Activated T-helper 1 cell treated with anti-CD3 and anti-CD28 coated beads, Interleukin-12 subunit alpha, Interleukin-12 subunit beta, Interleukin-2, Interleukin-4 antibody, amounts not matched to agents 30 ng/mL and 10 ng/mL and 1 ng/mL, durations not matched to agents 14 hours and 24 hours and 36 hours (primary cell): ENCODE results near the gene AKT3. TPM values are rescaled to one million over a fixed set of nuclear protein-coding genes. Genes with fewer than 3 reads are reported as not detected.
"Not testable (repeated sequence)": the region's sequence is repeated elsewhere in the genome, so short reads cannot be mapped to it uniquely, and the experiment has no call there.

Experiments
- DNase-seq: peaks from one replicate; pipeline ENCODE4 v3.0.0; 2021; ENCODE audit warnings: low spot score
- H3K27ac Mint-ChIP-seq: one replicate; pipeline ENCODE4 v1.8.0; 2021; ENCODE audit warnings: mild to moderate bottlenecking, mixed read lengths
- H3K27me3 Mint-ChIP-seq: one replicate; pipeline ENCODE4 v1.8.0; 2022; ENCODE audit warnings: mild to moderate bottlenecking, moderate library complexity, mixed read lengths; ENCODE audit not compliant: insufficient read depth
- H3K36me3 Mint-ChIP-seq: one replicate; pipeline ENCODE4 v1.8.0; 2021; ENCODE audit warnings: low read depth, mixed read lengths
- H3K4me1 Mint-ChIP-seq: one replicate; pipeline ENCODE4 v1.8.0; 2021; ENCODE audit warnings: low read depth, mixed read lengths
- H3K4me3 Mint-ChIP-seq: one replicate; pipeline ENCODE4 v1.8.0; 2021; ENCODE audit warnings: mild to moderate bottlenecking, moderate library complexity, mixed read lengths
- H3K9me3 Mint-ChIP-seq: one replicate; pipeline ENCODE4 v1.8.0; 2021; ENCODE audit warnings: mixed read lengths
- intact Hi-C: fragments of 100-400 bp; cut with micrococcal nuclease; formaldehyde crosslinking; loops from one replicate; pipeline ENCODE4 v1.15.1; 2024
- total RNA-seq: library from RNA; stranded (reverse); gene quantifications from 2 replicates; pipeline ENCODE4 v1.2.3, GENCODE V29; 2022

AKT3 gene
- total RNA-seq, 1 donor from 2014 or later, result 40.1 TPM

DNA sequence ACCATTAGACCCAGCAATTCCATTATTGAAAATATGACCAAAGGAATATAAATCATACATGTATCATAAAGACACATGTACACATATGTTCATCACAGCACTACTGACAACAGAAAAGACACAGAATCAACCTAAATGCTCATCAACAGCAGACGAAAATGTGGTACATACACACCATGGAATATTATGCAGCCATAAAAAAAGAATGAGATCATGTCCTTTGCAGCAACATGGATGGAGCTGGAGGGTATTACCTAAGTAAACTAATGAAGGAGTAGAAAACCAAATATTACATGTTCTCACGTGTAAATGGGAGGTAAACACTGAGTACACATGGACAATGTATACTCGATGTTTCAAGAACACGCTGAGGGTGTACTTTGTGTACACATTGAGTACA lies 15.9 kb downstream of the AKT3 start:
- H3K4me1 Mint-ChIP-seq, result peaks cover 33% of the 10 kb centered on the region
- no peaks in the 10 kb centered on the region for H3K27me3 Mint-ChIP-seq
- intact Hi-C loops, result no loop called here
- H3K9me3 Mint-ChIP-seq, result peaks cover 26% of the 10 kb centered on the region
- peaks cover 20% of the 10 kb centered on the region for H3K36me3 Mint-ChIP-seq
- no peak for DNase-seq
- H3K4me3 Mint-ChIP-seq, result no peak overlapping the region
- H3K27ac Mint-ChIP-seq, result no peak overlapping the region

DNA sequence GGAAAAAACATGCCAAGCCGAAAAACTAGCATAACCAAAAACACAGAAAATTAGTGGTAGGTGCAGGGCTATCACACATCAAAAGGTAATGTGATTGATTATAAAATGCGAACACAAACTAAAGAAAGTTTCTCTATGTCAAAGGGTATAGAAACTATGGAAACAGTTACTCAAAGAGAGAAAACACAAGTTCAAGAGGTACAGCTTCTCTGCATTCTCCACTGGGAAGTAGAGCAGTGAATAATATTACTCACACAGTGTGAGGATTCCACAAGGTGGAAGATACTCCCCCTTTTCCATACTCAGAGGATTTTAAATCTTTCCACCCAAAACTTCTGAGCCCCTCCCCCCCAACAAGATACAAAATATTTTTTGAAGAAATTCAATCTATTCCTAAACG lies 18.6 kb downstream of the AKT3 start:
- DNase-seq, result no peak
- peak overlapping the region; percentile 26 for H3K27ac Mint-ChIP-seq
- intact Hi-C loops, result loop anchor here (1.0 kb wide), 1 partner anchor 17 kb away; no protein-coding TSS in a partner anchor
- H3K27me3 Mint-ChIP-seq, result no peaks in the 10 kb centered on the region
- H3K9me3 Mint-ChIP-seq, result peaks cover 31% of the 10 kb centered on the region
- no peak overlapping the region for H3K4me3 Mint-ChIP-seq
- peaks cover 24% of the 10 kb centered on the region for H3K4me1 Mint-ChIP-seq
- H3K36me3 Mint-ChIP-seq, result peaks cover 25% of the 10 kb centered on the region

GRCh38 chr1:243827206-243827605 lies 22.8 kb downstream of the AKT3 start:
- DNase-seq, result no peak
- intact Hi-C loops, result no loop called here
- peaks cover 18% of the 10 kb centered on the region for H3K36me3 Mint-ChIP-seq
- no peaks in the 10 kb centered on the region for H3K27me3 Mint-ChIP-seq
- H3K4me1 Mint-ChIP-seq, result peaks cover 31% of the 10 kb centered on the region
- no peak overlapping the region for H3K4me3 Mint-ChIP-seq
- H3K9me3 Mint-ChIP-seq, result peaks cover 23% of the 10 kb centered on the region
- H3K27ac Mint-ChIP-seq, result no peak overlapping the region

DNA sequence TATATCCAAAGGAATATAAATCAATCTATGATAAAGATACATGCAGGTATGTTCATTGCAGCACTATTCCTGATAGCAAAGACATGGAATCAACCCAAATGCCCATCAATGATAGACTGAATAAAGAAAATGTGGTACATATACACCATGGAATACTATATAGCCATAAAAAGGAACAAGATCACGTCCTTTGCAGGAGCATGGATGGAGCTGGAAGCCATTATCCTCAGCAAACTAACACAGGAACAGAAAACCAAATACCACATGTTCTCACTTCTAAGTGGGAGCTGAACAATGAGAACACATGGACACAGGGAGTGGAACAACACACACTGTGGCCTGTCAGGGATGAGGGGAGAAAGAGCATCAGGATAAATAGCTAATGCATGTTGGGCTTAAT lies 25.1 kb downstream of the AKT3 start:
- H3K27ac Mint-ChIP-seq, H3K4me3 Mint-ChIP-seq, DNase-seq, H3K27me3 Mint-ChIP-seq, intact Hi-C loops: not testable (repeated sequence)
- H3K9me3 Mint-ChIP-seq, result peaks cover 46% of the 10 kb centered on the region
- H3K4me1 Mint-ChIP-seq, result peaks cover 24% of the 10 kb centered on the region
- H3K36me3 Mint-ChIP-seq, result peaks cover 35% of the 10 kb centered on the region

DNA sequence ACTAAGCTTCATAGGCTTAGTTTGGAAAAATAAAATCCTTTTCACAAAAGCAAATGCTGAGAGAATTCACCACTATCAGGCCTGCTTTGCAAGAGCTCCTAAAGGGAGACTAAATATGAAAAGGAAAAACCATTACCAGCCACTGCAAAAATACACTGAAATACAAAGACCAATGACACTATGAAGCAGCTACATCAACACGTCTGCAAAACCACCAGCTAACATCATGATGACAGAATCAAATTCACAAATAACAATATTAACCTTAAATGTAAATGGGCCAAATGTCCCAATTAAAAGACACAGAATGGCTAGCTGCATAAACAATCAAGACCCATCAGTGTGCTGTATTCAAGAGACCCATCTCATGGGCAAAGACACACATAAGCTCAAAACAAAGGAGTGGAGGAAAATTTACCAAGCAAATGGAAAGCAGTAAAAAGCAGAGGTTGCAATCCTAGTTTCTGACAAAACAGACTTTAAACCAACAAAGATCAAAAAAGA lies 28.8 kb downstream of the AKT3 start:
- no peak for DNase-seq
- H3K4me3 Mint-ChIP-seq, result no peak overlapping the region
- H3K9me3 Mint-ChIP-seq, result peaks cover 44% of the 10 kb centered on the region
- H3K27me3 Mint-ChIP-seq, result no peaks in the 10 kb centered on the region
- no peak overlapping the region for H3K27ac Mint-ChIP-seq
- peaks cover 27% of the 10 kb centered on the region for H3K36me3 Mint-ChIP-seq
- intact Hi-C loops, result no loop called here
- peaks cover 13% of the 10 kb centered on the region for H3K4me1 Mint-ChIP-seq

GRCh38 chr1:243819438-243819839 lies 30.6 kb downstream of the AKT3 start:
- DNase-seq, result no peak
- H3K36me3 Mint-ChIP-seq, result peaks cover 25% of the 10 kb centered on the region
- no peak overlapping the region for H3K27ac Mint-ChIP-seq
- intact Hi-C loops, result no loop called here
- H3K27me3 Mint-ChIP-seq, result no peaks in the 10 kb centered on the region
- peaks cover 48% of the 10 kb centered on the region for H3K9me3 Mint-ChIP-seq
- peaks cover 13% of the 10 kb centered on the region for H3K4me1 Mint-ChIP-seq
- H3K4me3 Mint-ChIP-seq, result no peak overlapping the region

- H3K4me1 Mint-ChIP-seq, result peaks cover 13% of the 10 kb centered on the region
- DNase-seq, result no peak
- H3K4me3 Mint-ChIP-seq, result no peak overlapping the region
- H3K9me3 Mint-ChIP-seq, result peaks cover 49% of the 10 kb centered on the region
- H3K27me3 Mint-ChIP-seq, result no peaks in the 10 kb centered on the region
- H3K36me3 Mint-ChIP-seq, result peaks cover 24% of the 10 kb centered on the region
- intact Hi-C loops, result no loop called here
- no peak overlapping the region for H3K27ac Mint-ChIP-seq
Observed at GRCh38 chr1:243818978-243819377, 31.1 kb downstream of the AKT3 start.

DNA sequence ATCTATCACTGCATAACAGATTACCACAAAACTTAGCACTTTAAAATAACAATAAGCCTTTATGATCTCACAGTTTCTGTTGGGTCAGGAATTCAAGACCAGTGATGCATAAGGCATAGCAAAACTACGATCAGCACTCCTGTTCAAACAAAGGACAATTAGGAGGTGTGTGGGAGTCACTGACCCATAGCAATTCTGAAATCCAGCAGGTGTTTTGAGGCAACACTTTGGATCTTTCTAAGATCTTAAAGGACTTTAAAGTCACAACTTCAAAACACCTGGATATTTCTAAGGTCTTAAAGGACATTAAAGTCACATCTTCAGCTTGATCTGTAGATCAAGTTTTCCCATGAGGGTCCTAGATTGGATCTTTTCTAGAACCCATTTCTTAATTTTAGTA lies 35.3 kb downstream of the AKT3 start:
- no peaks in the 10 kb centered on the region for H3K27me3 Mint-ChIP-seq
- H3K4me3 Mint-ChIP-seq, result no peak overlapping the region

DNA sequence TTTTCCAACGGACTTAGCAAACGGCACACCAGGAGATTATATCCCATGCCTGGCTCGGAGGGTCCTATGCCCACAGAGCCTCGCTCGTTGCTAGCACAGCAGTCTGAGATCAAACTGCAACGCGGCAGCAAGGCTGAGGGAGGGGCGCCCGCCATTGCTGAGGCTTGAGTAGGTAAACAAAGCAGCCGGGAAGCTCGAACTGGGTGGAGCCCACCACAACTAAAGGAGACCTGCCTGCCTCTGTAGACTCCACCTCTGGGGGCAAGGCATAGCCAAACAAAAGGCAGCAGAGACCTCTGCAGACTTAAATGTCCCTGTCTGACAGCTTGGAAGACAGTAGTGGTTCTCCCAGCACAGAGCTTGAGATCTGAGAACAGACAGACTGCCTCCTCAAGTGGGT lies 42.7 kb downstream of the AKT3 start:
- Mint-ChIP-seq H3K36me3 (peaks cover 23% of the 10 kb centered on the region), H3K4me1 (peaks cover 38% of the 10 kb centered on the region), H3K9me3 (peaks cover 11% of the 10 kb centered on the region)
- H3K4me3 Mint-ChIP-seq, H3K27me3 Mint-ChIP-seq, H3K27ac Mint-ChIP-seq, DNase-seq, intact Hi-C loops: not testable (repeated sequence)

More for the DNA sequence above, 35.3 kb downstream of the AKT3 start:
- peaks cover 7% of the 10 kb centered on the region for H3K36me3 Mint-ChIP-seq
- intact Hi-C loops, result no loop called here
- no peak for DNase-seq
- no peak overlapping the region for H3K27ac Mint-ChIP-seq
- no peaks in the 10 kb centered on the region for H3K4me1 Mint-ChIP-seq
- peaks cover 25% of the 10 kb centered on the region for H3K9me3 Mint-ChIP-seq

- Mint-ChIP-seq H3K4me1 (peaks cover 38% of the 10 kb centered on the region), H3K4me3 (no peak overlapping the region), H3K9me3 (peaks cover 8% of the 10 kb centered on the region), H3K27me3 (no peaks in the 10 kb centered on the region), H3K36me3 (peaks cover 23% of the 10 kb centered on the region), H3K27ac (no peak overlapping the region)
- intact Hi-C loops, result no loop called here
- no peak for DNase-seq
Observed at GRCh38 chr1:243806310-243806709, 43.7 kb downstream of the AKT3 start.

- intact Hi-C loops, result loop anchor here (5.0 kb wide), 1 partner anchor 45 kb away; no protein-coding TSS in a partner anchor
- H3K4me1 Mint-ChIP-seq, result peaks cover 35% of the 10 kb centered on the region
- no peaks in the 10 kb centered on the region for H3K27me3 Mint-ChIP-seq
- H3K36me3 Mint-ChIP-seq, result peaks cover 19% of the 10 kb centered on the region
- no peaks in the 10 kb centered on the region for H3K9me3 Mint-ChIP-seq
- H3K27ac Mint-ChIP-seq, result no peak overlapping the region
- H3K4me3 Mint-ChIP-seq, result no peak overlapping the region
- no peak for DNase-seq
Observed at GRCh38 chr1:243802736-243803135, 47.3 kb downstream of the AKT3 start.

GRCh38 chr1:243801378-243801777 lies 48.7 kb downstream of the AKT3 start:
- DNase-seq, result no peak
- intact Hi-C loops, result loop anchor here (5.0 kb wide), 1 partner anchor 46 kb away; no protein-coding TSS in a partner anchor
- Mint-ChIP-seq H3K36me3 (peaks cover 21% of the 10 kb centered on the region), H3K9me3 (no peaks in the 10 kb centered on the region), H3K27ac (no peak overlapping the region), H3K4me3 (no peak overlapping the region), H3K4me1 (peaks cover 24% of the 10 kb centered on the region), H3K27me3 (no peaks in the 10 kb centered on the region)

DNA sequence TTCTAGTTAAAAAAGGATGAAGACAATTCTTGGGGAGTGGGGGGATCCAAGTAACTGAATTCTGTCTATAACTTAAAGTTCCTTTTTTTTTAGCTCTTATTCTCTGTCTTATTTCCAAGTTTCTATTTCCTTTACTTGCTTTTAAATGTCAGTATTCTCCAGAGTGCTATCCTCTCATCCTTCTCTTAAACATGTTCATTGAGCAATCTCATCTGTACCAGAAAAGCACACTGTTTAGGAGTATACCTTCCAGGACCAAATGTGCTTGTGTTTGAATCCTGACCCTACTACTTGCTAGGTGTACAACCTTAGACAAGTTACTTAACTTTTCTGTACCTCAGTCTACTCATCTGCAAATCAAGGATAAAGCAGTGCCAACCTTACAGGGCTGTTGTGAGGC lies 50.1 kb downstream of the AKT3 start:
- intact Hi-C loops, result loop anchor here (5.0 kb wide), 1 partner anchor 47 kb away; no protein-coding TSS in a partner anchor
- no peak overlapping the region for H3K27ac Mint-ChIP-seq
- H3K4me1 Mint-ChIP-seq, result peaks cover 16% of the 10 kb centered on the region
- peaks cover 10% of the 10 kb centered on the region for H3K36me3 Mint-ChIP-seq
- H3K27me3 Mint-ChIP-seq, result no peaks in the 10 kb centered on the region
- H3K4me3 Mint-ChIP-seq, result no peak overlapping the region
- no peaks in the 10 kb centered on the region for H3K9me3 Mint-ChIP-seq
- DNase-seq, result no peak

- H3K4me3 Mint-ChIP-seq, result no peak overlapping the region
- intact Hi-C loops, result no loop called here
- H3K4me1 Mint-ChIP-seq, result peaks cover 15% of the 10 kb centered on the region
- no peaks in the 10 kb centered on the region for H3K9me3 Mint-ChIP-seq
- no peak for DNase-seq
- peak overlapping the region; percentile 18 for H3K27ac Mint-ChIP-seq
- H3K36me3 Mint-ChIP-seq, result peaks cover 9% of the 10 kb centered on the region
- no peaks in the 10 kb centered on the region for H3K27me3 Mint-ChIP-seq
Observed at GRCh38 chr1:243798726-243799125, 51.3 kb downstream of the AKT3 start.
